NCI-H1417 (cell line): ENCODE results near the gene CPZ.

Experiments
- DNase-seq, 3 experiments: peaks; one replicate each; lab custom pipeline; 2025; lab: John Stamatoyannopoulos, UW

Gene CPZ

GRCh38 chr4:8592366-8593263 lies at the start of gene CPZ:
TSS of gene CPZ (plus strand) at chr4:8592765. CDS start at chr4:8592834, 69 bp downstream.
- DNase-seq, result no peak

- DNase-seq, result no peak
These were observed 49.6 kb upstream of the CPZ start for GRCh38 chr4:8542776-8543525.

DNA sequence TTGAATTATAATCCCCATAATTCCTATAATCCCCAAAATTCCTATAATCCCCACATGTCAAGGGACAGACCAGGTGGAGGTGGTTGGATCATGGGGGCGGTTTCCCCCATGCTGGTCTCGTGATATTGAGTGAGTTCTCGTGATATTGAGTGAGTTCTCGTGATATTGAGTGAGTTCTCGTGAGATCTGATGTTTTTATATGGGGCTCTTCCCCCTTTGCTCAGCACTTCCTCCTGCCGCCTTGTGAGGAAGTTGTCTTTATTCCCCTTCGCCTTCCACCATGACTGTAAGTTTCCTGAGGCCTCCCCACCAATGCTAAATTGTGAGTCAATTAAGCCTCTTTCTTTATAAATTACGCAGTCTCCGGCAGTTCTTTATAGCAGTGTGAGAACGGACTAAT lies 48.9 kb upstream of the CPZ start:
- DNase-seq, result no peak

- DNase-seq, result no peak
These were observed 48.3 kb upstream of the CPZ start for GRCh38 chr4:8544282-8544681.

GRCh38 chr4:8544741-8545438 lies 47.7 kb upstream of the CPZ start:
- DNase-seq, result no peak

DNA sequence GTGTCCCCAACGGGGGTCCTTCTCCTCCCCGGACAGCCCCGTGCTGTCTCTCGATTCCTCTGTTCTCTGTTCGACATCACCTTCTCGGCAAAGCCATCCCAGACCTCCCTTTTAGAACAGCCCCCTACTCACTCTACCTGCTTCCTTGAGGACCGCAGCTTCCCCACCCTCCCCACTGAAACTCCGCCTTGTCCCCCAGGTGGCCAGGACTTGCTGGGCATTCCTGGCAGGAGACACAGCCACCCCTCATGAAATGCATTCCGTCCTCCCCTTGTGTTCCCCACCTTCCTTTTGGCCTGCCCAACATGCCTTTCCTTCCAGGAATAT lies 47.2 kb upstream of the CPZ start:
- DNase-seq, result no peak

DNA sequence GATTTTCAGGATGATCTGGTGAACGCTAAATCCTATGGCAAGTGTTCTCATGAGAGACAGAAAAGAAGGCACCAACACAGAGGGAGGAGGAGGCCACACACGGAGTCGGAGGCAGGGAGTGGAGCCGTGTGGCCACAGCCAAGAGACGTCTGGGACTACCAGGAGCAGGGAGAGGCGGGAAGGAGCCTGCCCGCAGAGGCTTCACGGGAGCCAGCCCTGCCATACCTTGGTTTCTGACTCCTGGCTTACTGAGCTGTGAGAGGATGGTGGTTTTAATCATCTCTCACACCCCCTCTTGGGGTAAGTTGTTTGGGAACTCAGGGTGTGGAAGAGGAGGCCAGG lies 45.8 kb upstream of the CPZ start:
- no peak for DNase-seq

DNA sequence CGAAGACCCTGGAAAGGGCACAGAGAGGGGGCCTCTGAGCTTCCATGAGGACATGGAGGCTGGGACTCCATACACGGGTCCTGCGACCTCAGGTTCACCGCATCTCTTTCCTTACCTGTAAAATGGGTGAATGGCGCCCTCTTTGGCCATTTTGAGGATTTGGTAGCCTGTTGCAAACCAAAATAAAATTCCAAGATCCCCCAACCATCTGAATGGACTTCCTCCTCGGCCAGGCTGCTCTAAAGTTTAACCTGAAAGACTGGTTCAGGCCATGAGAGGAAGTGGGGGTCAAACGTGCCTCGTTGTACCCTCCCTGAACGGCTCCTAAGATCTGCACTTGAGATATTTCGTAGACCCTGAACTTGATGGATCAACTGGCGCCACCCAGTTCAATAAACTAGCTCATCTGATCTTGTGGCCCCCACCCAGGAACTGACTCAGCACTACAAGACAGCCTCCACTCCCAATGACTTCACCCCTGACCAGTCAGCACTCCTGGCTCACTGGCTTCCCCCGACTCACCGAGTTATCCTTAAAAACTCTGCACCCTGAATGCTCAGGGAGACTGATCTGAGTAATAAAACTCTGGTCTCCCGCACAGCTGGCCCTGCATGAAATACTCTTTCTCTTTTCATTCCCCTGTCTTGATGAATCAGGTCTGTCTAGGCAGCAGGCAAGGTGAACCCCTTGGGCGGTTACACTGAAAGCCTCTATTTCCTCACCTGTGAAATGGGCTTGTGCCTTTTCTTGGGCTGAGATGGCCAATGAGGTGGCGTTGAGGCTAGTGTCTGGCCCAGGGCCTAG lies 45.3 kb upstream of the CPZ start:
- peak in 1 of 3 experiments; percentile 4 for DNase-seq

GRCh38 chr4:8547912-8548730 lies 44.4 kb upstream of the CPZ start:
- no peak for DNase-seq

GRCh38 chr4:8548731-8549351 lies 43.7 kb upstream of the CPZ start:
- DNase-seq, result no peak

GRCh38 chr4:8549352-8549931 lies 43.1 kb upstream of the CPZ start:
- DNase-seq, result no peak

DNA sequence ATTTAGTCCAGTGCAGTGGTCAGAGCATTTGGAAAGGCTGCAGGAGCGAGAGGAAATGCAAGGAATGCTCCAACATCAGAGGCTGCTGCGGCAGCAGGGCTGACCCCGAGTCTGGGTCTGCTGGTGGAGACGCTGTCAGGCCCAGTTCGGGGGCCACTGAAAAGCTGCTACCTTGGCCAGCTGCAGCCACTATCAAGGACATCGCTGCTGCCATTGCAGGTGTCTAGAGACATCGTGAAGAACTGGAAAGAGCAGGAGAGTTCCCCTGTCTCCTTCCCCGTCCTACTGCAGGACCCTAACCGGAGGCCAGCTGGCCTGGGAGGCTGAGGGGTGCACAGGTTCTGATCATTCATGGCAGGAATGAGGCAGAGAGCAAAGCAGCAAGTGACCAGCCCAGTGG lies 41.9 kb upstream of the CPZ start:
- DNase-seq, result no peak

DNA sequence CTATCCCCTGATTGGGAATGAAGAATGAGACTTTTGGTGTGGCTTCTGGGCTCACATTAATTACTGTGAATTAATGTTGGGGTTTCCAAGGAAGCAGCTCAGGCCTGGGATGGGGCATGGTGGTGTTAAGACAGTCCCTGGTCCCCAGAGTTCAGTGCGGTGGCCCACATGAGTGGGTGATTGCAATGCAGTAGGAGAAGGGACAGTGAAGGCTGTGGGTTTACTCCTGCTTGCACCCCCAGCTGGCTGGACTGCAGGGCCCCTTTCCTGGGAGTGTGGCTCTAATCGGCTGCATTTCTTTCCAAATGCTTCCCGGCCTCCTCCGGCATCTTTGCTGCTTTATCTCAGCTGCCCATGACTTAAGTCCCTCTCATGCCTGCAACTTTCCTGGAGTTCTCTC lies 40.5 kb upstream of the CPZ start:
- no peak for DNase-seq

- no peak for DNase-seq
These were observed 39.9 kb upstream of the CPZ start for GRCh38 chr4:8552581-8553205.

GRCh38 chr4:8553216-8553615 lies 39.3 kb upstream of the CPZ start:
- no peak for DNase-seq

DNA sequence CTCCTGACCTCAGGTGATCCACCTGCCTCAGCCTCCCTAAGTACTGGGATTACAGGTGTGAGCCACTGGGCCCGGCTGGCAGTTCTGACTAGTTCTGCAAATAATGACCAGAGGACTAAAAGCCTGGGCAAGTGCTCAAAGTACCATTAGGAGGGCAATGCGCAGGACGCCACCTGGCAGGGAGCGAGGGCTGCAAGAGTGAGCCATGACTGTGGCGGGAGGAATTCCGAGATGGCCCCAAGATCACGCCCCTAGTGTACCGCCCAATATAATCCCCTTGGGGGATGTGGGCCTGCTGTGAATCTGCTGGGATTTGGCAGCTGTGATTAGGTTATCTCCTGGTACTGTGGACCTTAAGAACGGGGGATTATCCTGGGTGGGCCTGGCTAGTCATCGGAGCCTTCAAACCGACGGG lies 38.6 kb upstream of the CPZ start:
- DNase-seq, result no peak

DNA sequence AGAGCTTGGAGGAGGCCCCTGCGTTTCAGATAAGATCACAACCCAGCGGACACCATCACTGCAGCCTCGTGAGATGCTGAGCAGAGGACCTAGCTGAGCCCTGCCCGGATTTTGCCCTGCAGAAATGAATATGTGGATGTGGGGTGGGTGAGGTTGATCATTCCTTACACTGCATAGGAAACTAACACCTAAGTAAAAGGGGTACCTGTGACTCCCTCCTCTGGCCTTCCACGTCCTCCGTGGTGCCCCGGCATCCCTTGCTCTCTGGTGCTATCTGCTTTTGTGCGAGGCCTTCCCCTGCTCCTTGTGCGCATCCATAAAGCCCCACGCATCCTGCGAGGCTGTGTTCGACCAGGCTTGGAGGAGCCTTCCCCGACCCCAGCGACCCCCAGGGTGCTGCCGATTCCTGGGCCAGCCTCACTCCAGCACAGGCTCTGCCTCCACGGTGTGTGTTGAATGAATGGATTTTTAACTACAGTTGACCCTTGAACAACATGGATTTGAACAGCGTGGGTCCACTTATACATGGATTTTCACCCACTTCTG lies 37.9 kb upstream of the CPZ start:
- DNase-seq, result no peak

DNA sequence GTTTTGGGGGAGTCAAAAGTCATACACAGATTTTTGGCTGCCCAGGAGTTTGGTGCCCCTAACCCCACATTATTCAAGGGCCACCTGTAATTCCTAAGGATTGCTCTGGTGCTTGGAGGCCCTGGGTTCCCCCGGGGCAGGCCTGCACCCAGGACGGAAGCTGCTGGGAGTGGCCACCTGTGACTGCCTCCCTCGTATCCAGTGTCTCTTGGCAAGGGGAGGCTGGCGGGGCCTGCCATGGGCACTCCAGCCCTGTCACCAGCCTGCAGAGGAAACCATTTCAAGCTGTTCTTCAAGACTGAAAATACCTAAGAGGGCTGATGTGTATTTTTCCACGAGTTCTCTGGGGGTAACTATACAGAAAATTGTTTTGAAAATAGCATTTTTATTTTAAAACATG lies 36.8 kb upstream of the CPZ start:
- DNase-seq, result no peak

GRCh38 chr4:8556341-8557150 lies 36.0 kb upstream of the CPZ start:
- DNase-seq, result no peak
